ENCODE results near the gene FAM171A1. TPM values are rescaled to one million over a fixed set of nuclear protein-coding genes. Genes with fewer than 3 reads are reported as not detected.
A peak's percentile ranks its signal among the peaks of the same experiment; 100 is the strongest.

Gene FAM171A1
- total and polyA plus RNA-seq, 2 donors (not counting 3 experiments of a cell fraction or from before 2014, with no cell fraction given): 56.3 to 75.8 TPM

DNA sequence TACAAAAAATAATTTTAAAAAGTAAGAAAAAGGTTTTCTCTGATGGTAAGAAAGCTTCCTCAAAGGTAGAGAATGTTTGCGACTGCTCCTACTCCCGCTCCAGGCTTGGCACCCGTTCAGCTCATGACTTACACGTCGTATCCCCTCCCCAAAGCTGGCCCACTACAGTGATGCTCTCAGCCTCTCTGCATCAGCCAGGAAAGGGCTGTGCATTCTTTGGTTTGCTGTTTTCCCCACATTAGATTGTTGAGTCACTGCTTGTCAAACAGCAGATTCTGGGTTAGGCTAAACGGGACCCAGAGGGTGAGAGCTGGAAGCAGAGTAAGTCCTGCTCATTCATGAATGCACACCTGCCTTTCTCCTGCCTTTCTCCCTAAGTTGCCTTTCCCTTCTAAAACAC lies 147.9 kb downstream of the FAM171A1 start:
- H2AFZ ChIP-seq (ENCODE audit: low read depth, low read length): no peak overlapping the region
- H3K36me3 ChIP-seq (ENCODE audit: control insufficient read depth in 2 of 2, extremely low read depth in 1 of 2, insufficient read depth in 2 of 2, low read length in 2 of 2): peaks cover 0 to 6% of the 10 kb centered on the region in 2 experiments
- BruUV-seq (replicated peaks): no TSS peak
- no peak overlapping the region for H3K9ac ChIP-seq (replicated peaks; ENCODE audit: extremely low read depth, insufficient read depth, low read length)
- no peak overlapping the region for H3K4me3 ChIP-seq (replicated peaks in 1 of 3; ENCODE audit: insufficient read depth in 1 of 3, low read depth in 1 of 3, low read length in 3 of 3)
- no peak overlapping the region for H3K4me2 ChIP-seq (ENCODE audit: insufficient read depth, low read length)
- ChIA-PET POLR2A (no interaction called here), CTCF (interaction anchor here (0.7 to 1.6 kb wide), 6 partner anchors 12 to 148 kb away, joined by 3 to 6 read pairs (median 4); partner anchors contain the start of gene FAM171A1)
- no peaks in the 10 kb centered on the region for H3K9me3 ChIP-seq (replicated peaks; ENCODE audit: control insufficient read depth, insufficient read depth, low read length)
- no peak overlapping the region for H3K27ac ChIP-seq (ENCODE audit: insufficient read depth, low read depth, low read length)
- H3K4me1 ChIP-seq (ENCODE audit: control insufficient read depth, extremely low read depth, insufficient read depth, low read length): peaks cover 7% of the 10 kb centered on the region
- peak; percentile 31 for DNase-seq (ENCODE audit: low read depth, low spot score)
- H4K20me1 ChIP-seq (replicated peaks; ENCODE audit: control insufficient read depth, extremely low read depth, insufficient read depth, low read length): no peaks in the 10 kb centered on the region
- dilution Hi-C loops (cut with MboI; ENCODE audit: extremely low pct_ligation_motif_present, low sequenced_read_pairs) (no loop called here), intact Hi-C loops (cut with micrococcal nuclease) (no loop called here)
- no peaks in the 10 kb centered on the region for H3K79me2 ChIP-seq (ENCODE audit: control insufficient read depth, insufficient read depth, low read length)
- no peaks in the 10 kb centered on the region for H3K9me1 ChIP-seq (replicated peaks; ENCODE audit: control insufficient read depth, extremely low read depth, insufficient read depth, low read length)
- H3K27me3 ChIP-seq (ENCODE audit: control insufficient read depth in 2 of 2, insufficient read depth in 2 of 2, low read length in 2 of 2): no peaks in the 10 kb centered on the region
- FAIRE-seq: peak; percentile 26
- TF ChIP-seq GATA2 (IDR thresholded peaks at IDR 0.05; ENCODE audit: insufficient read depth, insufficient read length, low read depth, low read length): no peak
- no peak for TF ChIP-seq POLR2AphosphoS5 (IDR thresholded peaks at IDR 0.05; ENCODE audit: insufficient read depth, low read depth, low read length)
- TF ChIP-seq, protein P1, sequence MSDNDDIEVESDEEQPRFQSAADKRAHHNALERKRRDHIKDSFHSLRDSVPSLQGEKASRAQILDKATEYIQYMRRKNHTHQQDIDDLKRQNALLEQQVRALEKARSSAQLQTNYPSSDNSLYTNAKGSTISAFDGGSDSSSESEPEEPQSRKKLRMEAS (IDR thresholded peaks at IDR 0.05; ENCODE audit: insufficient read depth, insufficient read length): no peak

DNA sequence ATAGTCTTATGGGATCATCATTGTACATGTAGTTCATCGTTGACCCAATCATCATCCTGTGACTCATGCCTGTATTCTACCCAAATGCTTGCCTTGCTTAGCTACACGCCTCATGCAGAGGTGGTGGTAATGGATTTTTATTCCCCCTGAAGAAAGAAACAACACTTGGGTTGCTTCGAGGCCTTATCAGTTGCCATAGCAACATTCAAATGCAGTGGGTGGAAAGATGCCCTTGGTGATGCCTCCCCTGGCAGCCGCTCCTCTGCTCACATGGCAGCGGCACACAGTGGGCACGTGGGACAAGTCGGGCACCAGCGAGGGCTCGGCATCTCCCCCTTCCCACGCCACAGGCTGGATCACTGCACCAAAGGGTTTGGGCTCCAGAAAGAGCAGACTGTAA lies 148.6 kb downstream of the FAM171A1 start:
- no peak for FAIRE-seq
- Histone ChIP-seq H3K4me1 (ENCODE audit: control insufficient read depth, extremely low read depth, insufficient read depth, low read length) (peaks cover 7% of the 10 kb centered on the region), H3K27me3 (ENCODE audit: control insufficient read depth in 2 of 2, insufficient read depth in 2 of 2, low read length in 2 of 2) (no peaks in the 10 kb centered on the region), H3K36me3 (ENCODE audit: control insufficient read depth in 2 of 2, extremely low read depth in 1 of 2, insufficient read depth in 2 of 2, low read length in 2 of 2) (peaks cover 0 to 6% of the 10 kb centered on the region in 2 experiments), H3K9me1 (replicated peaks; ENCODE audit: control insufficient read depth, extremely low read depth, insufficient read depth, low read length) (no peaks in the 10 kb centered on the region), H2AFZ (ENCODE audit: low read depth, low read length) (no peak overlapping the region), H3K79me2 (ENCODE audit: control insufficient read depth, insufficient read depth, low read length) (no peaks in the 10 kb centered on the region), H4K20me1 (replicated peaks; ENCODE audit: control insufficient read depth, extremely low read depth, insufficient read depth, low read length) (no peaks in the 10 kb centered on the region), H3K27ac (ENCODE audit: insufficient read depth, low read depth, low read length) (no peak overlapping the region), H3K4me2 (ENCODE audit: insufficient read depth, low read length) (no peak overlapping the region), H3K4me3 (replicated peaks in 1 of 3; ENCODE audit: insufficient read depth in 1 of 3, low read depth in 1 of 3, low read length in 3 of 3) (no peak overlapping the region), H3K9ac (replicated peaks; ENCODE audit: extremely low read depth, insufficient read depth, low read length) (no peak overlapping the region), H3K9me3 (replicated peaks; ENCODE audit: control insufficient read depth, insufficient read depth, low read length) (no peaks in the 10 kb centered on the region)
- ChIA-PET CTCF (no interaction called here), POLR2A (no interaction called here)
- dilution Hi-C loops (cut with MboI; ENCODE audit: extremely low pct_ligation_motif_present, low sequenced_read_pairs): no loop called here
- intact Hi-C loops (cut with micrococcal nuclease): no loop called here
- no TSS peak for BruUV-seq (replicated peaks)
- DNase-seq (ENCODE audit: low read depth, low spot score): no peak
- TF ChIP-seq MYC (IDR thresholded peaks at IDR 0.05; ENCODE audit: low read depth, low read length) (no peak), GATA2 (IDR thresholded peaks at IDR 0.05; ENCODE audit: insufficient read depth, insufficient read length, low read depth, low read length) (no peak), EZH2 (IDR thresholded peaks at IDR 0.05; ENCODE audit: borderline replicate concordance, low read depth, low read length, severe bottlenecking) (no peak), FOS (IDR thresholded peaks at IDR 0.05; ENCODE audit: borderline replicate concordance, insufficient read depth, low read length) (no peak)
- TF ChIP-seq, protein P1 (IDR thresholded peaks at IDR 0.05; ENCODE audit: insufficient read depth, insufficient read length): no peak

All from endothelial cell of umbilical vein (primary cell).